ENCODE results near the gene FST.

The FST gene

DNA sequence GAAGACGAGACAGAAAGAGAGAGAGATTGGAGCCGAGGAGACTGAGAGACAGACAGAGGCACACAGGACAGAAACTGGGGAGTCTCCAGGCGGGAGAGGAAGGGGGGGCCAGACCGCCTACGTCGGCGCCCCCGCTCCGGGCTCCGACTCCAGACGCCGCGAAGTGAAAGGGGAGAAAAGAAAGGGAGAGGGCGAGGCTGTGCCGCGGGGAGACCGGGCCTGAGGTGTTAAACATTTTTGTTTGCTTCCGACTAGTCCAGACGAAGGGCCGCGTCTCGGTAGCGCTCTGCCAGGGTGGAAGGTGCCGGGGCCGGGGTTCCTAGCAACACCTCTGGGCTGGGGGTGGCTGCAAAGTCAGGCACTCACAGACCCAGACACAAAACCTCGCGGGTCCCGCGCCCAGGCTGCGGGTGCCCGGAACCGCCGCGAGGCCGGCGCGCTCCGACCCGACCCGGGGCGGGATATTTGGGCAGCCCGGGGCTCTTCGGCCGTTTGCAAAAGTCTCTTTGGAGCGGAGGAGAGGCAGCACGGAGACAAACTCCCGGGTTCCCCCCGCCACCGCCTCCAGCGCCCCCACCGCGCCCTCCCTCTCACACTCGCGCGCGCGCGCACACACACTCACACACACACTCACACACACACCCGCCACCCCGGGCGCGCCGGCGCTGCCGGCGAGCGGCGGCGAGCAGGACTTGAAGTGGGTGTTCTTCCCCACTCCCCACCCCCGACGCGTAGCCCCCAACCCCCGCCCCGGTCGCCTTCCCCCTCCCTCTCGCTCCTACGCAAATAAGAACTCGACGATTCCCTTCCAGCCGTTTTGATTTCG is 626 bp upstream of the FST start (continued):
- TF ChIP-seq, protein P1, sequence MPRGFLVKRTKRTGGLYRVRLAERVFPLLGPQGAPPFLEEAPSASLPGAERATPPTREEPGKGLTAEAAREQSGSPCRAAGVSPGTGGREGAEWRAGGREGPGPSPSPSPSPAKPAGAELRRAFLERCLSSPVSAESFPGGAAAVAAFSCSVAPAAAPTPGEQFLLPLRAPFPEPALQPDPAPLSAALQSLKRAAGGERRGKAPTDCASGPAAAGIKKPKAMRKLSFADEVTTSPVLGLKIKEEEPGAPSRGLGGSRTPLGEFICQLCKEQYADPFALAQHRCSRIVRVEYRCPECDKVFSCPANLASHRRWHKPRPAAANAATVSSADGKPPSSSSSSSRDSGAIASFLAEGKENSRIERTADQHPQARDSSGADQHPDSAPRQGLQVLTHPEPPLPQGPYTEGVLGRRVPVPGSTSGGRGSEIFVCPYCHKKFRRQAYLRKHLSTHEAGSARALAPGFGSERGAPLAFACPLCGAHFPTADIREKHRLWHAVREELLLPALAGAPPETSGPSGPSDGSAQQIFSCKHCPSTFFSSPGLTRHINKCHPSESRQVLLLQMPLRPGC (tag by site-specific recombination; IDR thresholded peaks at IDR 0.05): no peak
- TF ChIP-seq ZBTB1 (tag by site-specific recombination; IDR thresholded peaks at IDR 0.05) (no peak), ZSCAN30 (tag by site-specific recombination; IDR thresholded peaks at IDR 0.05) (no peak)

DNA sequence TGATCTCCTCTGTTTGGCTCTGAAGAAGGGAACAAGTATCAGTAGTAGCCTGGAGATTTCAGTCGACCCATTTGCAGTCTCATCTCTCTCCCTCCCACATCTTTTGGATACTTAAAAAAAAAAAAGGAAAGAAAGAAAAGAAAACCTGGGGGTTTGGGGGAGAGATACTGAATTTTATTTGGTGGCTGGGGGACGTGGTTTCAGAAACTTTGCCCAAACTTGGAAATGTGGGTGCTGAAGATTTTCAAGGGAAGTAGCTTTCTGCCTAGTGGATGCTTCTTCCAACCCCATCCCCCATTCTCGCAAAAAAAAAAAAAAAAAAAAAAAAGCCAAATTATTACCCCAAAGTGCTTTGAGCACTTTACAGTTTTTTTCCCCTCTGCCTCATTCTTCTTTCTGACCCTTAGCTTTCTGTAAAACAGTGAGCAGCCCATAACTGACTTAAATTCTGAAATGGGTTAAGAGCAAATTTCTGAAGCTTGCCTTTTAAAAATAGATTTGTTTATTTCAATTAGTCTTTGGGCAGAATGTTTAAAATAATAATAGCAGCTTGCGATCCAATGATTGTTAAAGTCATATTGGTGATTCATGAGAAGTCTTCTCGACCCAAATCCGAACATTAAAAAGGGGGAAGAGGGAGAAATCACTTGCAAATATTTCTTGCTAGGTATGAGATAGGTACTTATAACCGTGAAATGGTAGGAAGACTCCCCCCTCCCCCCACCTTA is 894 bp downstream of the FST start:
- TF ChIP-seq, protein P2, sequence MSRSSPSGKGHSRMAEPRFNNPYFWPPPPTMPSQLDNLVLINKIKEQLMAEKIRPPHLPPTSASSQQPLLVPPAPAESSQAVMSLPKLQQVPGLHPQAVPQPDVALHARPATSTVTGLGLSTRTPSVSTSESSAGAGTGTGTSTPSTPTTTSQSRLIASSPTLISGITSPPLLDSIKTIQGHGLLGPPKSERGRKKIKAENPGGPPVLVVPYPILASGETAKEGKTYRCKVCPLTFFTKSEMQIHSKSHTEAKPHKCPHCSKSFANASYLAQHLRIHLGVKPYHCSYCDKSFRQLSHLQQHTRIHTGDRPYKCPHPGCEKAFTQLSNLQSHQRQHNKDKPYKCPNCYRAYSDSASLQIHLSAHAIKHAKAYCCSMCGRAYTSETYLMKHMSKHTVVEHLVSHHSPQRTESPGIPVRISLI (tag by site-specific recombination; IDR thresholded peaks at IDR 0.05): peak; percentile 70; the same call in 1 of the 2 replicates
- TF ChIP-seq ZBTB17 (tag by site-specific recombination; IDR thresholded peaks at IDR 0.05): peak; percentile 63
- TF ChIP-seq ZNF585B (tag by site-specific recombination; IDR thresholded peaks at IDR 0.05): no peak
- Histone ChIP-seq H3K4me3 (ENCODE audit: low read depth, low read length) (peak overlapping the region; percentile 69), H3K9me3 (ENCODE audit: control insufficient read depth, insufficient read depth, low read depth, low read length) (no peaks in the 10 kb centered on the region), H3K27ac (ENCODE audit: extremely low read depth, low read depth, low read length) (no peak overlapping the region), H3K4me1 (ENCODE audit: control insufficient read depth, insufficient read depth, low read length) (peaks cover 2% of the 10 kb centered on the region), H3K36me3 (ENCODE audit: control insufficient read depth in 2 of 2, insufficient read depth in 1 of 2, low read length in 2 of 2) (peaks cover 0 to 10% of the 10 kb centered on the region in 2 experiments; a peak in 1 of 3 replicates)
- POLR2A ChIA-PET: no interaction called here
- CTCF ChIA-PET: interaction anchor here (0.6 to 1.0 kb wide), 5 partner anchors 11 to 1970 kb away, joined by 3 to 7 read pairs (median 4); no protein-coding TSS in a partner anchor

DNA sequence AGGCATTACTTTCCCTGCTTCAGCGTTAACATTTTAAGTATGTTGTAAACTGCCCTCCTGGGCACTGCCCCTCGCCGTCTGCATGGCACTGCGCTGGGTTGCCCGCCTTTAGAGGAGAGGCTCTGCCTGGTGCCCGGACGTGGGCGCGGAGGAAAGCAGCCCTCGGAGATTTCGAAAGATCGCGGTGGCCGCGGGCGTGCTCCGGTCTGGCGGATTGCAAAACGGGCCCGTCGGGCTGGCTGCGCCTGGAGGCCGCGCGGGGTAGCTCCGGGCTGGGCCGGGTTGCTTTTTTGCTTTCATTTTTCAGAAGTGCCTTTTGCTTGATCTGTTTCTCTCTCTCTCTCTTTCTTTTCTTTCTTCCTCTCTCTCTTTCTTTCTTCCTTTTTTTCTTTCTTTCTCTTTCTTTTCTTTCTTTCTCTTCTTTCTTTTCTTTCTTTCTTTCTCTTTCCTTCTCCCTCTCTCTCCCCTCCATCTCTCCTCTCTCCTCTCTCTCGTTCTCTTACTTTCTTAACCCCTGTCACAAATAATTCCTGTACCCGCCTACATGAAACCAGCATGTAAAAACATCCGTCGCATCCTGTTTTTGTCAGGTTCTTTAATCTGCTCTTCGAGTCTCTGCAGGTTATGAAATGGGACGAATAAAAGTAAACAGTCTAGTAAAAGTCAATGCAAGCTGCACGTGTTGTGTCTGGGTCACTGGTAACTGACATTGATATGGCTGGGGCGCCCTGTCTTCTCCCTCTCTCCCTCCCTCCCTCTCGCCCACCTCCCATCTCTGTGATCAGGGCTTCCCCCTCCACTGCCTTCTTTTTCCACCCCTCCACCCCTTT is 1.7 kb downstream of the FST start:
- peaks cover 0 to 10% of the 10 kb centered on the region in 2 experiments; a peak in 1 of 3 replicates for H3K36me3 ChIP-seq (ENCODE audit: control insufficient read depth in 2 of 2, insufficient read depth in 1 of 2, low read length in 2 of 2)
- peak overlapping the region; percentile 39 for H3K4me3 ChIP-seq (ENCODE audit: low read depth, low read length)
- no peak overlapping the region for H3K27ac ChIP-seq (ENCODE audit: extremely low read depth, low read depth, low read length)
- CTCF ChIA-PET: interaction anchor here (0.6 to 0.7 kb wide), 2 partner anchors 161 to 1969 kb away, joined by 4 read pairs; no protein-coding TSS in a partner anchor
- no peaks in the 10 kb centered on the region for H3K9me3 ChIP-seq (ENCODE audit: control insufficient read depth, insufficient read depth, low read depth, low read length)
- POLR2A ChIA-PET: no interaction called here
- H3K4me1 ChIP-seq (ENCODE audit: control insufficient read depth, insufficient read depth, low read length): peaks cover 2% of the 10 kb centered on the region
- TF ChIP-seq HOXD13 (CRISPR knock-in tag; IDR thresholded peaks at IDR 0.05; ENCODE audit: borderline replicate concordance) (no peak), KLF10 (tag by site-specific recombination; IDR thresholded peaks at IDR 0.05) (no peak), ZNF175 (tag by site-specific recombination; IDR thresholded peaks at IDR 0.05) (no peak), ZFP41 (tag by site-specific recombination; IDR thresholded peaks at IDR 0.05; ENCODE audit: borderline replicate concordance) (no peak), GLIS2 (tag by site-specific recombination; IDR thresholded peaks at IDR 0.05) (peak; percentile 30; the same call in 1 of the 2 replicates), ZBTB48 (tag by site-specific recombination; IDR thresholded peaks at IDR 0.05) (no peak), ZNF169 (tag by site-specific recombination; IDR thresholded peaks at IDR 0.05) (no peak), ZNF514 (tag by site-specific recombination; IDR thresholded peaks at IDR 0.05) (no peak), ZNF48 (tag by site-specific recombination; IDR thresholded peaks at IDR 0.05) (no peak), ZNF707 (tag by site-specific recombination; IDR thresholded peaks at IDR 0.05) (no peak), ZNF701 (tag by site-specific recombination; IDR thresholded peaks at IDR 0.05) (no peak), ZFP69B (tag by site-specific recombination; IDR thresholded peaks at IDR 0.05) (no peak; the same call in 1 of the 2 replicates), ZNF426 (tag by site-specific recombination; IDR thresholded peaks at IDR 0.05) (no peak), ZNF549 (tag by site-specific recombination; IDR thresholded peaks at IDR 0.05) (no peak), ZNF174 (tag by site-specific recombination; IDR thresholded peaks at IDR 0.05) (no peak)
- TF ChIP-seq, protein P3, sequence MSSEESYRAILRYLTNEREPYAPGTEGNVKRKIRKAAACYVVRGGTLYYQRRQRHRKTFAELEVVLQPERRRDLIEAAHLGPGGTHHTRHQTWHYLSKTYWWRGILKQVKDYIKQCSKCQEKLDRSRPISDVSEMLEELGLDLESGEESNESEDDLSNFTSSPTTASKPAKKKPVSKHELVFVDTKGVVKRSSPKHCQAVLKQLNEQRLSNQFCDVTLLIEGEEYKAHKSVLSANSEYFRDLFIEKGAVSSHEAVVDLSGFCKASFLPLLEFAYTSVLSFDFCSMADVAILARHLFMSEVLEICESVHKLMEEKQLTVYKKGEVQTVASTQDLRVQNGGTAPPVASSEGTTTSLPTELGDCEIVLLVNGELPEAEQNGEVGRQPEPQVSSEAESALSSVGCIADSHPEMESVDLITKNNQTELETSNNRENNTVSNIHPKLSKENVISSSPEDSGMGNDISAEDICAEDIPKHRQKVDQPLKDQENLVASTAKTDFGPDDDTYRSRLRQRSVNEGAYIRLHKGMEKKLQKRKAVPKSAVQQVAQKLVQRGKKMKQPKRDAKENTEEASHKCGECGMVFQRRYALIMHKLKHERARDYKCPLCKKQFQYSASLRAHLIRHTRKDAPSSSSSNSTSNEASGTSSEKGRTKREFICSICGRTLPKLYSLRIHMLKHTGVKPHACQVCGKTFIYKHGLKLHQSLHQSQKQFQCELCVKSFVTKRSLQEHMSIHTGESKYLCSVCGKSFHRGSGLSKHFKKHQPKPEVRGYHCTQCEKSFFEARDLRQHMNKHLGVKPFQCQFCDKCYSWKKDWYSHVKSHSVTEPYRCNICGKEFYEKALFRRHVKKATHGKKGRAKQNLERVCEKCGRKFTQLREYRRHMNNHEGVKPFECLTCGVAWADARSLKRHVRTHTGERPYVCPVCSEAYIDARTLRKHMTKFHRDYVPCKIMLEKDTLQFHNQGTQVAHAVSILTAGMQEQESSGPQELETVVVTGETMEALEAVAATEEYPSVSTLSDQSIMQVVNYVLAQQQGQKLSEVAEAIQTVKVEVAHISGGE (tag by site-specific recombination; conservative IDR thresholded peaks at IDR 0.05; ENCODE audit: low read depth): 0 out of 2 replicates have a peak, but pooled peaks have one; percentile 22
- TF ChIP-seq, protein P4, sequence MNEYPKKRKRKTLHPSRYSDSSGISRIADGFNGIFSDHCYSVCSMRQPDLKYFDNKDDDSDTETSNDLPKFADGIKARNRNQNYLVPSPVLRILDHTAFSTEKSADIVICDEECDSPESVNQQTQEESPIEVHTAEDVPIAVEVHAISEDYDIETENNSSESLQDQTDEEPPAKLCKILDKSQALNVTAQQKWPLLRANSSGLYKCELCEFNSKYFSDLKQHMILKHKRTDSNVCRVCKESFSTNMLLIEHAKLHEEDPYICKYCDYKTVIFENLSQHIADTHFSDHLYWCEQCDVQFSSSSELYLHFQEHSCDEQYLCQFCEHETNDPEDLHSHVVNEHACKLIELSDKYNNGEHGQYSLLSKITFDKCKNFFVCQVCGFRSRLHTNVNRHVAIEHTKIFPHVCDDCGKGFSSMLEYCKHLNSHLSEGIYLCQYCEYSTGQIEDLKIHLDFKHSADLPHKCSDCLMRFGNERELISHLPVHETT (tag by site-specific recombination; IDR thresholded peaks at IDR 0.05): no peak
